HG03095 (cell line): Measurements from ENCODE around the gene FCGR3B.
"Not testable (repeated sequence)": the region's sequence is repeated elsewhere in the genome, so short reads cannot be mapped to it uniquely, and the experiment has no call there.

ENCODE experiments used
- ATAC-seq: cut with Tn5 transposase; IDR thresholded peaks from one replicate; pipeline ENCODE4 v1.9.1; 2021; ENCODE audit warnings: moderate library complexity; ENCODE audit not compliant: unreplicated experiment

The FCGR3B gene

DNA sequence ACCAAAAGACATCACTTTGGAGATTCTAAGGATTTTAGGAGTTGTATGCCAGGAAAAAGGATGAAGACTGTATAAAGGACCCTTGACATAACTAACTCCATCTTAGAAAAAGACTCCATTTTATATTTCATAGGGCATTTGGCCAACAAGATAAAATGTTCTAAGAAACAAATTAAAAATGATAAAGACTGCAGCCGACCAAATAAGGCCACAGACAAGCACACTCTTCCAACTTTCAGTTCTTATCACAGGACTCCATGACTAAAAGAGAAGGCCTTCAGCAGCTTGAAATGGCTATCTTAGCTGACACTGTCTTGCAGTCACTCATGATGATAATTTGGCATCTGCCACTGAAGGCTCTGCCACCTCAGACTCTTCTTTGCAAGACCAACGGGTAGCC, 8.2 kb upstream of the FCGR3B start:
- not testable (repeated sequence) for ATAC-seq

DNA sequence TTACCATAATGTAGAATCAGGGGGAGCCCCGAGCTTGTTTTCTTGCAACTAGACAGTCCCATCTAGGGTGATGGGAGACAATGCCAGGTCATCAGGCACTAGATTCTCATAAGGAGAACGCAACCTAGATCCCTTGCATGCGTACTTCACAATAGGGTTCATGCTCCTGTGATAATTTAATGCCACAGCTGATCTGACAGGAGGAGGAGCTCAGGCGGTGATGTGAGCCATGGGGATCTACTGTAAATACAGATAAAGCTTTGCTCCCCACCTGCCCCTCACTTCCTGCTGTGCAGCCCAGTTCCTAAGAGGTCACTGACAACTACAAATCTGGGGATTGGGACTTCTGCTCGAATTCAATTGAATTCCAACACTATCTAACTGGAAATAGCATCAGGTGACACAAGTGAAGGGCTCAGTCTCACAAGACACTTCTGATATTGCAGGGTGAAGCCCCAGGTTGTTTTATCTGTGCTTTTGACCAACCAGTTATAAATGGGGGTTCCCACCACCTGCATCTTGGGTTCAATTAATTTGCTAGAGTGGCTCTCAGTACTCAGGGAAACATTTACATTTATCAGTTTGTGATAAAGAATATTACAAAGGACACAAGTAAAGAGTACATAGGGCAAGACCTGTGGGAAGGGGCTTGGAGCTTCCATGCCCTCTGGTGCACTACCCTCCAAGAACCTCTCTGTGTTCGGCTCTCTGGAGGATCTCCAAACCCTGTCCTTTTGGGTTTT, 7.4 kb upstream of the FCGR3B start:
- not testable (repeated sequence) for ATAC-seq

DNA sequence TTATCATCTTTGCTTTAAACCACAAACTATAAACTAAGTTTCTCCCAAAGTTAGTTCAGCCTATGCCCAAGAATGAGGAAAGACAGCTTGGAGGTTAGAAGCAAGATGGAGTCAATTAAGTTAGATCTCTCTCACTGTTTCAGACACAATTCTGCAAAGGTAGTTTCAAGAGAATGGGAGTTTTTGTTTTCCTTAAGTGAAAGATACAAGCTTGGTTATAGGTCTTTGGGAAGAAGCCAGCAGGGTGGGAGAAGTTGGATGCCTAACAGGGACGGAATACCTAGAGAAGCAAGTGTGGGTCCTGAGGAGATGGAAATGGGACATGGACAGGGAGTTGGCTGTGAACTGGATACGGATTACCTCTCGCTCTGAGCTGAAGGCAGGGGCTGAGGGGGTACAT, 6.0 kb upstream of the FCGR3B start:
- not testable (repeated sequence) for ATAC-seq

DNA sequence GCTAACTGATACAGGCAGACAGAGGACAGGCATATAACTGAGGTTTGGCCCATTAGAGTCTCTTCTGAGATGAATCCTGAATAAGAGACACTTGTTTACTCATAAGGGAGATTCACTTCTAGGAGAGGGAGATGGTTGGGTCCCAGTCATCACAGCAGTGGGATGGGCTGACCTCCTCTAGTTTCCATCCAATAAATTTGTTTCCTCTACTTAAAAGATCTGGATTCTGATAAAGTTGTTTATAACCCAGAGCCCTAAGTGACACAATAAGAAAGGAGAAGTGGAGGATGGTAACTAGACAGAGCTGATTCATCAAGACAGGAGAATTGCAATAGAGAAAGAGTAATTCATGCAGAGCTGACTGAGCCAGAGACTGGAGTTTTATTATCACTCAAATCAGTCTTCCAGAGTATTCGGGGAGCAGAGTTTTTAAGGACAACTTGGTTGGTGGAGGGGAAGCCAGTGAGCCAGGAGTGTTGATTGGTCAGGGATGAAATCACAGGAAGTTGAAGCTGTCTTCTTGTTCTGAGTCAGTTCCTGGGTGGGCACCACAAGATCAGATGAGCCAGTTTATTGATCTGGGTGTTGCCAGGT, 5.3 kb upstream of the FCGR3B start:
- not testable (repeated sequence) for ATAC-seq

DNA sequence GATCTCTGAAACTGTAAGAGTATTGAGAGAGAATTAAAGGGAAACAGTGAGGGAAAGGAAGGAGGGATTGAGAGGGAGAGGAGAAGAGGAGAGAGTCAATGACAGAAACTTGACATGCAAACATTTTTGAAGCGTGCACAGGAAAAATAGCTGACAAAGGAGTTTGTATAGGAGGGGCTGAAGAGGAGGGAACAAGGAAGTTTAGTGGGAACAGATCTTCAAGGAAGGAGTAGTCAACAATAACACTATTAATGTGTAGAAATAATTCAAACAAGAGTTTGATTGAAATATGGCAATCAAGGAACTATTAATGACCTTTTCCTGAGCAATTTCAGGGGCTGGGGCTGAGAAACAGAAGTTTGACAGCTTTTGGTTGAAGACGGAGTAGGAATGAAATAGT, 4.0 kb upstream of the FCGR3B start:
- ATAC-seq = not testable (repeated sequence)

DNA sequence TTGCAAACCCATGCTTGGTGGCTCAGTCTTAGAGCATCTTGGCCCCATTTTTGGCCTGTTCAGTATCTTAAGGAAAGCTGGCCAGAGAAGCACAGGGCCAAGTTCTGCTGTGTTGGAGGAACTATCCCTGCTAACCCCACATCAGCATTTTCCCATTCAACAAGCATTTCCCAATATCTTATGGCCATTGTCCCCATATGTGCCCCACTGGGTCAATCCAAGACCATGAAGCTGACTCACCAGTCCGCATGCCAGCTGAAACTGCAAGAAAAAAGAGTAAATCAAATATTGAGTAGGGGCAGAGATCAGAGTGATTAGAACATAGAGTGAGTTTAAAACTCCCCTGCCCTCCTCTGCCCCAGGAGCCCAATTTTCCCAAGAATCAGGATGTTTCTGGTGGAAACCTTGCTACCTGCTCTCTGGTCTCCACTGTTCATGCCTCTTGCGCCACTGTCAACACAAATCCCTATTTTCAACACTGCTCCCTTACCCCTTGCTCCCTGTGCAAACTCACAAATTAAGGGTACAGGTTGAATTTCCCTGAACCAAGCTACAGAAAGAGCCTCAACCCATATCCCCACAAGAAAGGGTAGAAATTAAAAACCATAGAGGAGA, 741 bp downstream of the FCGR3B start:
- ATAC-seq = not testable (repeated sequence)

DNA sequence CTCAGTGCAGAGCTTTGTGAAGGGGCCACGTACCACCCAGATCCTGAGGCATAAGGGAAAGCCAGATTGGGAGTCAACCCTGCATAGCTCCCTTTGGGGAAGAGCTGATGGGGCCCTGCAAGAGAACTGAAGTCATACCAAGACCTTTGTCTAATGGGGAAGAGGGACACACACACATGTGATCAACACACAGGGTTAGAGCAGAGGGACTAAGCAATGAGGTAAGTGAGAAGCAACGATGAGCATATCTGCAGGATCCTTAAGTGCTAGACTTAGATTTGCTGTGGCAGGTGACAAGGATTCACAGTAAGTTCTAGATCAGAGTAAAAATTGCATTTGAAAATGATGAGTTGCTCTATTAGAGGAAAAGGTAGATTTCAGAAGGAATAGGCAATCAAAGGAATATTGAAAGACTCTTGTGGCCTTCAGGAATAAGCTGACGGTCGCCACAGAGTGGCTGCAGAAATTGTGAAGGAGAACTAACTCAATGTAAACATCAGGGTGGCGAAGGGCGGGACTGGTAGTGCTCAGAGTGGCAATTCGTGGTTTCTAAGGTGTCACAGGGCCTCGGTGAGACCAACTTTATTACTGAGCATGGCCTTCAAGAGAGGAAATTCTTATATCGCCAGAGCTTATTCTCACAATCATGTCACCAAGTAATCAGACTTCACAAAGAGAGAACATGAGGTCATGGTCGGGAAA, 4.4 kb downstream of the FCGR3B start:
- ATAC-seq = not testable (repeated sequence)

DNA sequence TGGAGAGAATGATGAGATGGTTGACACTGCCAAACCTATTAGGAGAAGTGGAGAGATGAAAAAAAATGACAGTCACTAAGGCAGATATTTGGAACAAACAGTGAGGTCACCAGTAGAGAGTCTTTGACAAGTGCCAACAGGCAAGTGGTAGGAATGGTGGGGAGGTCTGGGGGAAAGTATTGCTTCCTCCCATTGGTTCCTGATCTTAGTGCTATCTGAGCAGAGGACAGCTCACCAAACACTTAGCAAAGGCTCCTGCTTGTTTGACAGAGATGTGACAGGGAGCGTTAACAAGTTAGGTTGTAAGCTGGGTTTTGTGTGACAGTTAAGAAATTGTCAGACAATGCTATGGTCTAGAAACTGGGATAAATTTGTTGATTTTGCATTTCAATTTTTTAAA, 6.4 kb downstream of the FCGR3B start:
- ATAC-seq = not testable (repeated sequence)

DNA sequence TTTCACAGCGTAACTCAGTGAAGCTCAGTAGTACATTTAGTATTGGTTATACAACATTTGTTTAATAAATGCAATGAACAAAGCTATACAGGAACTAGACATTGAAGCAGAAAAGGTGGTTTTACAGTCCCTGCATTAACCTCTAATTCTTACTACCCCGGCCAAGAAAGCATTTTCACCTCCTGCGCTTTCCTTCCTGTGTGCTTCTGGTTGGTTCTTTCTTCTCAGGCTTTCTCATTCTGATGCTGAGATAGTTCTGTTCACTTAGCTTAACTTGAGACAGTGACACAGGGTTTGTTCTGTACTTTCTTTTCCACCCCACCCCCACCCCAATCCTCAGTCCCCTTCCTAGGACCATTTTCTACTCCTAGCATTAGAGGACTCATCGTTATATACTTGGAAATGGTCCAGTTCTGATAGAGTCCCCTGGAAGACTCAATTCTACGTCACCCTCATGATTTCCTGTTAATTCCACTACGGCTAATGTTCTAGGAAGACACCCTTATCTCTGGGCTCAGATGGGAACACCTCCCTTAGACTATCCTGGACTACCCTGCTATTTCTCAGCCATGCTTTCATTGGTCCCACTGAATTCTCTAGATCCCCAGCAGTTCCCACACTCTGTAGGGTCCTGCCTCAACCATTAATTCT, 7.5 kb downstream of the FCGR3B start:
- ATAC-seq = peak; percentile 47

DNA sequence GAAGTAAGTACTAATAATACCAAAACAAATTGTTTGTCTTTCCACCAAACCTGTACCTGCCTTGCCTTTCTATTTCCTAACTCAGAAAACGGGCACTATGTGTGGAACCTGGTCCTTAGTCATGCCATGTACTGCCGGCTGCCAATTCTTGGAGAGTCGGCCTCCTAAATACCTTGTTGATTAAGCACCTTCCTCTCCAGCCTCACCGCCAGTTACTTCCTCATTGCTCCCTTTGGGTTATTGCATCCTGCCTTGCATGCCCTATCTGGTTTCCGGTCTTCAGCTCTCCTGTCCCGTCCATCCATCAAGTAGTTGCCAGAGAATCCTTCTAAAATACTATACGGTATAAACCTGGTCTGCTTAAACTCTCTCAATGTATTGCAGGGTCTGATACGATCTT, 8.9 kb downstream of the FCGR3B start:
- not testable (repeated sequence) for ATAC-seq

DNA sequence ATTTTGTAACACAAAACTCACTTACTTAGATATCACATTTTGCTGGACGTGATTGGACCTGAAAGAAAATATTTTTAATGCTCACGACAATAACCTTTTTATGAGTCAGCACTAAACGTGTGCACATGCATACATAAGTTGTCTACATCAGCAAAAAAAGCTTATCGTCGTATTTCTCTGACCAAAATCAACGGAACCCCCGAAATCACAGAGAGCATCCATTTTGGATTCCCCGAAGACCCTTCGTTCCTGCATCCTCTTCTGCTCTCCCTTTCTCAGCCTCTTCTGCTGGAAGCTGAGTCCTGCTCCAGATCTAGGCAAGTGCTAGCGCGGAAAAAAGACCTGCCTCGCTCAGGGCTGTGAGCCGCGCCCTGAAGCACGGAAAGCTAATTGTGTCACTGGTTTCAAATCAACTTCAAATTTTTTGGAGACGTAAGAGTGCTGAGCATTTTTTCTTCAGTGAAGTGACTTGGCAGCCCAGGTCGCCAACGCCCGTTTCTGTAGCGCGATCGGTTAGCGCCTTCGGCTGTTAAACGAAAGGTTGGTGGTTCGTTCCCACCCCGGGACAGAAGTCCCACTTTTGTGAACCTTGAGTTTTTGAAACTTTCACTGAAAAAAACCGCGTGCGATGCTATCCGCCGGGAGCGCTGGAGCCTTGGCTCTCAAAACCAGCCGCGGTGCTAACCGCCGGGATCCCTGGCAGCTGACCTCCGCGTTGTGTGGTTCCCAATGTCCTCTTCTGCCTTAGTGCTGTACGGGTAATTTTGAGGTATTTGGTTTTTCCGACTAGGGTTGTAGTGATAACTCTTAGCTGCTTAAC, 9.6 kb downstream of the FCGR3B start:
- not testable (repeated sequence) for ATAC-seq

DNA sequence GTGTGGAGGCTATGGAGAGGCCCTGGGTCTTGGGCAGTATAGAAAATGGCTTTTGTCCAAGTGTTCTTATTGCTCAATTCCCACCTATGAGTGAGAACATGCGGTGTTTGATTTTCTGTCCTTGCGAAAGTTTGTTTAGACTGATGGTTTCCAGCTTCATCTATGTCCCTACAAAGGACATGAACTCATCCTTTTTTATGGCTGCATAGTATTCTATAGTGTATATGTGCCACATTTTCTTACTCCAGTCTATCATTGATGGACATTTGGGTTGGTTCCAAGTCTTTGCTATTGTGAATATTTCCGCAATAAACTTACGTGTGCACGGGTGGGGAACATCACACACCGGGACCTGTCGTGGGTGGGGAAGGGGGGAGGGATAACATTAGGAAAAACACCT, 10.6 kb downstream of the FCGR3B start:
- ATAC-seq = not testable (repeated sequence)

DNA sequence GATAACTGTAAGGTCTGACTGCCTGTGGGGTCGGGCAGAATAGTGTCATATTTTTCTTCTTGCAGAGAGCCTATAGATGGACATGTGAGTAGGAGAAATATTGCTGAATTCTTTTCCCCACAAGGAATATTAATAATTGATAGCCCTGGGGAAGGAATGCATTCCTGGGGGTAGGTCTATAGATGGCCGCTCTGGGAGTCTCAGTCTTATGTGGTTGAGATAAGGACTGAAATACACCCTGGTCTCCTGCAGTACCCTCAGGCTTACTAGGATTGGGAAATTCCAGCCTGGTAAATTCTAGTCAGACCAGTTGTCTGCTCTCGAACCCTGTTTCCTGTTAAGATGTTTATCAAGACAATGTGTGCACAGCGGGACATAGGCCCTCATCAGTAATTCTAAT, 12.5 kb downstream of the FCGR3B start:
- not testable (repeated sequence) for ATAC-seq

DNA sequence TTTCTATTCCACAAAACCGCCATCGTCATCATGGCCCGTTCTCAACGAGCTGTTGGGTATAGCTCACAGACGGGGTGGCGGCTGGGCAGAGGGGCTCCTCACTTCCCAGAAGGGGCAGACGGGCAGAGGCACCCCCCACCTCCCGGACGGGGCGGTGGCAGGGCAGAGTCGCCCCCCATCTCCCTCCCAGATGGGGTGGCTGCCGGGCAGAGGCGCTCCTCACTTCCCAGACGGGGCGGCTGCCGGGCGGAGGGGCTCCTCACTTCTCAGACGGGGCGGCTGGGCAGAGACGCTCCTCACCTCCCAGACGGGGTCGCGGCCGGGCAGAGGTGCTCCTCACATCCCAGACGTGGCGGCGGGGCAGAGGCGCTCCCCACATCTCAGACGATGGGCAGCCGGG, 14.6 kb downstream of the FCGR3B start:
- ATAC-seq = not testable (repeated sequence)

DNA sequence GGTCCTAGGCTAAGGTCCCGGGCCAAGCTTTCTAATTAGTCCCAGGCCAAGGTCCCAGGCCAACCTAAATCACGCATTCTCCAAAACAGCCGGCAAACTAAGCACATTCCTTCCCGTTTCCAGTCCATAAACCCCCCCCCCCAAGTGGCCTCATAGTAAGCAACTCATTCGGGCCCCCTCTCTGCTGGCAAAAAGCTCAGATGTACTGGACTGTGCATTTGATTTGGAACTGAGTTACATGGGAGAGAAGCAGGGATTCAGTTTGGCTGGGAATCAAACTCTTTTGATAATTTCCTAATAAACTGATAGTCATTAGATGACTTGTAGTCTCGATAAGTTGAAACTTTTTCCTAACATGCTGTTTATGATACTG, 17.8 kb downstream of the FCGR3B start:
- ATAC-seq = not testable (repeated sequence)

DNA sequence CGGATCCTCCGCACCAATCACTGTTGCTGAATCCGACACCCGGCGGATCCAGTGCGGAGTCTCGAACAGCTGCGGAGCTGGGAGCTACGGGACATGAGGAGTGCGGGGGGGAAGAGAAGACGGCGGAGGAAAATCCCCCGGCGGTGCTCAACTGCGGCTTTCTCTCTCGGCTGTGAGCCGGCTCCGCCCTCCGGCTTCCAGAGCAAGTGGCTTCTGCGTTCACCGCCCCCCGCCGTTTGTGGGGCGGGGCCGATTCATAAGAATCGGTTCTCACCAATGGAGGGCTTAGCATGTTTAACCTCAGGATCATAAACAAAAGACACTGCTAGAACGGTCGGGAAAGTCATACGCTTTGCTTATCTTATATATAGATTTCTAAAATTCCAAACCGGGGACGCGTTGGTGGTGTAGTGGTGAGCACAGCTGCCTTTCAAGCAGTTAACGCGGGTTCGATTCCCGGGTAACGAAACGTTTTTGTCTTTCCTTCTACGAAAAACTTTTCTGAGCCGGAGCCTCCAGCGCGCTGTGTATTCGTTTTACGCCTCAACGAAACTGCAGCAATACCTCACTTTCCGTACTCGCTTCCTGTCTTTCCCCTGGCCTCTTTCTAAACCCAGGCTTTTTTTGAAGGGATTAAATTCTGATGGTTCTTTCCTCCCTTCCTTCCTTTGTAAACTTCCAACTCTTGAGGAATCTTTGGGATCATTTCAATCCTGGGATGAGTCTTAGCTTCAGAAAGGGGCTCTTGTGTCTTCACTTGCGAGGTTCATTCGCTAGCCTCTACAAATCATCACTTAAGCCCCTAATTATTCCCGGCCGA, 18.4 kb downstream of the FCGR3B start:
- peak; percentile 76 for ATAC-seq

DNA sequence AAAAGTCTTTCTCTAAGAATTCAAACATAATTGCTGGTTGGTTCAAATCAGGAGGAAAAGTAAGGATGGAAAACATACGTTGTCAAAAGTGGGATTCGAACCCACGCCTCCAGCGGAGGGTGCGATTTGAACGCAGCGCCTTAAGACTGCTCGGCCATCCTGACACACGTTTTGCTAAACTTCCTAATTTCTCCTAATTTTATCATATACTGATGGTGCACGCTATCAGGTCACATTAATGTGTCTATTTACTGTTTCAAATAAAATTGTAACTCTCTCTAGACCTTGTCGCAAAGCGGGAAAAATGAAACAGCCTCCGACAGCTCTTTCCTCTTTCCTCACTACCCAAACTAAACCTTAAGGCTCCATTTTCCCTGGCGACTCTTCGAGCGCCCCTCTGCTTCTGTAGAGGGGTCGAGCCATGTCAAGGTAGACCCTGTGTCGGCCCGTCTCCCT, 19.1 kb downstream of the FCGR3B start:
- ATAC-seq = not testable (repeated sequence)

DNA sequence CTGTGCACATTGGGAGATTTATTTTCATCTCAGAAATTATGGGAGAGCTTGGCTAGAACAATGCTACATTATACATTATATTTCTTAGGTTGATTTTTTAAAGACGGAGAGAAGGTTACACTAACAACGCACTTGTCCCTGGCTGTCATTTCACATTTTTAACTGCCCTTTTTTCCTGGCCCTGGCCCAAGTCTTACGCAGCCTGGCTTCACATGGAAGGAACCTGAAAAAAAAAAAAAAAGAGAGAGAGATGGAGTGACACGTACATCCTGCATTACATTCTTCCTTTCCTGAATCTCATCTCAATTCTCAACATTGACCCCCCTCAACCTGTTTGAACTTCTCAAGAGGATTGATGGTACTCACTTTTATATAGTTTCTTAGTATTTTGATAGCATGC, 20.8 kb downstream of the FCGR3B start:
- not testable (repeated sequence) for ATAC-seq
